Fibroblast of villous mesenchyme (primary cell): ENCODE measurements around the gene CYP26C1. TPM values are rescaled to one million over a fixed set of nuclear protein-coding genes. Genes with fewer than 3 reads are reported as not detected.
A peak's percentile ranks its signal among the peaks of the same experiment; 100 is the strongest.

ENCODE experiments used
- DNase-seq: peaks from one replicate; pipeline ENCODE4 v3.0.0-alpha.2; 2010; ENCODE audit warnings: low read depth
- H3K4me3 ChIP-seq: 2 replicates; pipeline ENCODE4 v1.5.1; 2011; ENCODE audit warnings: low read depth, mild to moderate bottlenecking, low read length
- CTCF ChIP-seq: IDR thresholded peaks from 2 replicates; pipeline ENCODE4 v1.5.1; 2012; ENCODE audit warnings: low read depth, mild to moderate bottlenecking, low read length; ENCODE audit not compliant: insufficient read depth
- total RNA-seq: library from RNA; depleted of rRNA; stranded (reverse); fragments of >200 nt; gene quantifications from 2 replicates; pipeline ENCODE4 v1.2.3, GENCODE V29; 2012

CYP26C1 gene
- total RNA-seq, 1 donor, result not detected

- peak; percentile 61 for TF ChIP-seq CTCF
- DNase-seq, result peak; percentile 55
- no peak overlapping the region for H3K4me3 ChIP-seq
Measured at GRCh38 chr10:93115661-93116383, 55.2 kb downstream of the CYP26C1 start.

Other genes starting within 250 kb of the CYP26C1 start
- 4.5 and 7.8 TPM in 2 replicates for gene EXOC6, start 212.3 kb upstream of the CYP26C1 start, total RNA-seq
- gene CYP26A1, start 13.1 kb downstream of the CYP26C1 start, total RNA-seq, result under 0.01 TPM in 1 of 2 replicates, not detected in the other